AG08396 (cell line): ENCODE data around the gene SPATA1.
"Not testable (repeated sequence)": the region's sequence is repeated elsewhere in the genome, so short reads cannot be mapped to it uniquely, and the experiment has no call there.

ENCODE experiments used
- DNase-seq: peaks from one replicate; pipeline ENCODE4 v3.0.0; 2012; ENCODE audit warnings: low spot score, mixed read lengths

The SPATA1 gene

DNA sequence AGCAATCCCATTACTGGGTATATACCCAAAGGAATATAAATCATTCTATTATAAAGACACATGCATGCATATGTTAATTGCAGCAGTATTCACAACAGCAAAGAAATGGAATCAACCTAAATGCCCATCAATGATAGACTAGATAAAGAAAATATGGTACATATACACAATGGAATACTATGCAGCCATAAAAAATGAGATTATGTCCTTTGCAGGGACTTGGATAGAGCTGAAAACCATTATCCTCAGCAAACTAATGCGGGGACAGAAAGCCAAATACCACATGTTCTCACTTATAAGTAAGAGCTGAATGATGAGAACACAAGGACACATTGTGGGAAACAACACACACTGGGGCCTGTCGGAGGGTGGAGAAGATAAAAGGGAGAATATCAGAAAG, 88.8 kb downstream of the SPATA1 start:
- DNase-seq = not testable (repeated sequence)

DNA sequence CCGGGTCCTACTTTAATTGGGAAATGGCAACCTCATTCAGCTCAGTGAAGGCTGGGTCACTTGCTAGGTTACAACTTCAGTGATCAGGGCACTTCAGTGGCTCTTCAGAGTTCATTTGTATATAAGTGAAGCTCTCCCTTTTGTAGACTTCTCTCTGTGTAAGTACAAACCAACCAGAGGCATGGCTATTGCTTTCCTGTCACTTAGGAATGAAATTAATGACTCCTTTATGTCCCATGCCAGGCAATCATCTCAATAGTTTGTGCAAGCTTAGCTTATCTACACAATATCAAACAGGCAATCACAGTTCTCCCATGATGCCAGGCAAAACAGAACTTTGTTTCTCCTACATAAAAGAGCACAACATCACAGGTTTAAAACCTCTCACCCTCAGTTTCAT, 90.8 kb downstream of the SPATA1 start:
- no peak for DNase-seq

- no peak for DNase-seq
Observed at GRCh38 chr1:84598418-84598817, 92.2 kb downstream of the SPATA1 start.

GRCh38 chr1:84598846-84599741, 92.9 kb downstream of the SPATA1 start:
- DNase-seq = peak; percentile 37

GRCh38 chr1:84600796-84601195, 94.6 kb downstream of the SPATA1 start:
- DNase-seq = no peak

DNA sequence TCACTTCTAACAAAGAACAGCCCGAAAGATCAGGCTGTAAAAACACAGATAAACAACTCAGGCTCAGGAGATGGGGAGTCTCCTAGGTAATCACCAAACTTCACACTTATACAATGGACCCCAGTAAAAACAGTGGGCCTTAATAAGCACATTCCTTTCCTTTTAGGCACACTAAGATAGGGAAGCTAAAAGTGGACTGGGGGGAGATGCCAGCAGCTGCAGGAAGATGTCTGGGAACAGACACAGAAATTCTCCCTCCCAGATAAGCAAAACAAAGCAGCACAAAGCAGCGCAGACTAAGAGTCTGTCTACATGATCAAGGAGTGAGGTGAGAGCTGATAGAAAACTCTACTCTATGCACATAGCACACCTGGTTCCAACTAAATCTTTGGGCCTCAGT, 97.0 kb downstream of the SPATA1 start:
- DNase-seq = no peak

GRCh38 chr1:84603941-84604830, 98.0 kb downstream of the SPATA1 start:
- peak; percentile 55 for DNase-seq

DNA sequence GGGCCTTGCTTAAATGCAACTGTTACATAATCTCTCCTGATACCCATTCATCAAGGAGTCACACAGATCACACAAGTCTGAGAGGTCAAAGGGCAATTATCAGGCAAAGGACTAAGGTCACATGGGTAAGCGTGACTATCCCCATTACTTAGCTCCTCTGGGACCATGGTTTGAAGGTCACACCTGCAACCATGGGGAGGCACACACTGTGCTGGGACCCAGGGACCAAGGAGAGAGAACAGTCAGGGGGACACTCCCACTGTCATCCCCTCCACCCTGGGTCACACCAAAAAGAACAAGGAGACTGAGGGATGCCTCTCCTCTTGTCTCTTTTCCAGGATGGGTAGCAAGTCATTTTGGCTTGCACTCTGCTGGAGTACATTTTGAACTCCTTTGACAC, 99.0 kb downstream of the SPATA1 start:
- no peak for DNase-seq

DNA sequence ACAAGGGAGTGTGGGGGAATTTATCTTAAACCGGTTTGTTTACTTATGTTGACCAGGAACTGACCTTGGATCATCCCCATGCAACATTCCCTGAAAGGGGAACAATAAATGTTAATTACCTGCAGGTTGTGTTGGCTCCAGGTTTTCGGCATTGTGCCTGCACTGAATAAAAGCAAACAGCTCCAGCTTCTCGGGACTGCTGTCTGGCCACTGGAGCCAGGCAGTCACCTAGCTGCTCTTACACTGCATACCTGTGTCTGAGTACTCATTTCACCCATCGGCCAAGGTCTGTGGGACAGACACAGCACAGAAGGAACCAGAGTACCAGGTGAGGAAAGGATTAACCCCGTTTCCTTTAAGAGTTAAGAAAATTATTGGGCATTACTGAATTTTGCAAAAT, 100.8 kb downstream of the SPATA1 start:
- no peak for DNase-seq

- no peak for DNase-seq
Observed at GRCh38 chr1:84611091-84611490, 104.9 kb downstream of the SPATA1 start.

DNA sequence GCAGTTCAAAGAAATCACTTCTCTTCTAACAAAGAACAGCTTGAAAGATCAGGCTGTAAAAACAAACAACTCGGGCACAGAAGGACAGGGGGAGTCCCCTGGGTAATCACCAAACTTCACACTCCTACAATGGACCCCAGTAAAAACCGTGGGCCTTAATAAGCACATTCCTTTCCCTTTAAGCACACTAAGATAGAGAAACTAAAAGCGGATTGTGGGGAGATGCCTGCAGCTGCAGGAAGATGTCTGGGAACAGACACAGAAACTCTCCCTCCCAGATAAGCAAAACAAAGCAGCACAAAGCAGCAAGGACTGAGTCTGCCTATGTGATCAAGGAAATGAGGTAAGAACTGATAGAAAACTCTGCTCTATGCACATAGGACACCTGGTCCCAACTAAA, 105.6 kb downstream of the SPATA1 start:
- no peak for DNase-seq

GRCh38 chr1:84613026-84613425, 106.8 kb downstream of the SPATA1 start:
- no peak for DNase-seq

GRCh38 chr1:84613887-84614286, 107.7 kb downstream of the SPATA1 start:
- DNase-seq = no peak

DNA sequence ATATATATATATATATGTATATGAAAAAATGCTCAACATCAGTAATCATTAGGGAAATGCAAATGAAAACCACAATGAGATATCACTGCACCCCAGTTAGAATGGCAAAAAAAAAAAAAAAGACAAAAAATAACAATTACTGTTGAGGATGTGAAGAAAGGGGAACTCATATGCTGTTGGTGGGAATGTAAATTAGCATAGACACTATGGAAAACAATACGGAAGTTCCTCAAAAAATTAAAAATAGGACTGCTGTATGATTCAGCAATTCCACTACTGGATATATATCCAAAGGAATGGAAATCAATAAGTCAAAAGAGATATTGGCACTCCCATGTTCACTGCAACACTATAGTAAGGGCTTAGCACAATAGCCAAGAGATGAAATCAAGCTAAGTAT, 109.6 kb downstream of the SPATA1 start:
- no peak for DNase-seq
